ENCODE results near the gene MAD1L1. TPM values are rescaled to one million over a fixed set of nuclear protein-coding genes. Genes with fewer than 3 reads are reported as not detected.
"Not testable (repeated sequence)": the region's sequence is repeated elsewhere in the genome, so short reads cannot be mapped to it uniquely, and the experiment has no call there.

The MAD1L1 gene
- total RNA-seq, 1 donor from 2014 or later: 54.0 TPM

DNA sequence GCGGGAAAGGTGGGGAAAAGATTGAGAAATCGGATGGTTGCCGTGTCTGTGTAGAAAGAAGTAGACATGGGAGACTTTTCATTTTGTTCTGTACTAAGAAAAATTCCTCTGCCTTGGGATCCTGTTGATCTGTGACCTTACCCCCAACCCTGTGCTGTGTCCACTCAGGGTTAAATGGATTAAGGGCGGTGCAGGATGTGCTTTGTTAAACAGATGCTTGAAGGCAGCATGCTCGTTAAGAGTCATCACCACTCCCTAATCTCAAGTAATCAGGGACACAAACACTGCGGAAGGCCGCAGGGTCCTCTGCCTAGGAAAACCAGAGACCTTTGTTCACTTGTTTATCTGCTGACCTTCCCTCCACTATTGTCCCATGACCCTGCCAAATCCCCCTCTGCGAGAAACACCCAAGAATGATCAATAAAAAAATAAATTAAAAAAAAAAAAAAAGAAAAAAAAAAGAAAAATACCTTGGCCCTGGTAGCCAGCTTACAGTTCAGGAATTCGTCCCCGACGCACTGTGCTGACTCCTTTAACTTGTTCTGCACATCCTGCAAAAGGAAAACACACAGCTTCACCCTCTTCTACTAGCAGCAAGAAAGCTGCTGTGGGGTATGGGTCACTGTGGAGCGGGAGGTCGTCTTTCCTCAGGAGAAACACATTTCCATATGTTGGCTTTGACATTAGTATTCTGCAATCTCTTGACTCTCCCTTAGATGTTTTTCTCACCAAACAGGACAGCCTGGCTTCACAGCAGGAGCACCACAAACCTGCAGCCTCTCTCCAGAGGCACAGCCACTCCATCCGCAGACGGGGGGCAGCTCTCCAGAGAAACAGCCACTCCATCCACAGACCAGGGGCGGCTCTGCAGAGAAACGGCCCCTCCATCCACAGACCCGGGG lies 36.6 kb upstream of the MAD1L1 start:
- H3K4me3 Mint-ChIP-seq; H3K9me3 Mint-ChIP-seq; intact Hi-C loops (cut with micrococcal nuclease); H3K27ac Mint-ChIP-seq; DNase-seq; H3K36me3 Mint-ChIP-seq (ENCODE audit: low read depth); H3K27me3 Mint-ChIP-seq; H3K4me1 Mint-ChIP-seq: not testable (repeated sequence)

DNA sequence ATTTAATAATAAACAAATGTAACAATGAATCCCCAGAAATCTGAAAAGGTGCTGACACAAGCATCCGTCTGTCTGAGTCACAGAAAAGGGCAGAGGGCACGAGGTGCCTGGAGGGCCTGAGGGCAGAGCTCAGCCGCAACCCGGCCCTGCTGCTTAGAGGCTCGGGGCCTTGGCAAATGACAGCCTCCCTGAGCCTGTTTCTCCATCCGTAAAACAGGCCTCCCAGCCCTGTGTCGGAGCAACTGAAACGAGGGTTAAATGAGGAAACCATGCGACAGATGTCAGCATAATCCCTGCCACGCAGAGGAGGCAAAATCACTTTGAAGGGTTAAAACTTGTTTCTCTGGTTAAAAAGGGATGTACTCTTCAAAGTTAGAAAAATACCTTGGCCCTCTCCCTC lies 34.2 kb upstream of the MAD1L1 start:
- Mint-ChIP-seq H3K4me1 (peaks cover 2% of the 10 kb centered on the region), H3K27ac (no peak overlapping the region), H3K9me3 (no peaks in the 10 kb centered on the region), H3K4me3 (no peak overlapping the region), H3K36me3 (ENCODE audit: low read depth) (peaks cover 10% of the 10 kb centered on the region), H3K27me3 (no peaks in the 10 kb centered on the region)
- intact Hi-C loops (cut with micrococcal nuclease): no loop called here
- no peak for DNase-seq

DNA sequence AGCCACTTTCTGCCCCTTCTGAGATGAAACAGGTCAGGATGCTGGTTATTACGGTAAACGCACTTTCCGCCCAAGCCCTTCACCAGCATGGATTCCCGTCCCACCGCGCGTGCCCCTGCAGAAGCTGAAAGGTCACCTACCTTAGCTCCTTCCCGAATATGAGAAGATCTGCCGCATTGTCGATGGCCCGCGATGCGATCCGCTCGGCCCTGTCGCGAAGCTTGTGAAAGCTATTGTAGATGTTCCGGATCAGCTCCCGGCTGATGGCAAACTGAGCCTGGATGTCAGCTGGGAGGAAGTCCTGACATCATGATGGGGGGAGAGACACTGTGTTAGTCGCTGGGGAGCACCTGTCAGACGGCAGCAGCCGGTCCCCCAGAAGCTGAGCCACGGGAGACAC lies 31.4 kb upstream of the MAD1L1 start:
- intact Hi-C loops (cut with micrococcal nuclease): no loop called here
- peaks cover 8% of the 10 kb centered on the region for H3K4me1 Mint-ChIP-seq
- peaks cover 9% of the 10 kb centered on the region for H3K36me3 Mint-ChIP-seq (ENCODE audit: low read depth)
- H3K27ac Mint-ChIP-seq: no peak overlapping the region
- H3K27me3 Mint-ChIP-seq: no peaks in the 10 kb centered on the region
- H3K9me3 Mint-ChIP-seq: no peaks in the 10 kb centered on the region
- H3K4me3 Mint-ChIP-seq: no peak overlapping the region
- no peak for DNase-seq

DNA sequence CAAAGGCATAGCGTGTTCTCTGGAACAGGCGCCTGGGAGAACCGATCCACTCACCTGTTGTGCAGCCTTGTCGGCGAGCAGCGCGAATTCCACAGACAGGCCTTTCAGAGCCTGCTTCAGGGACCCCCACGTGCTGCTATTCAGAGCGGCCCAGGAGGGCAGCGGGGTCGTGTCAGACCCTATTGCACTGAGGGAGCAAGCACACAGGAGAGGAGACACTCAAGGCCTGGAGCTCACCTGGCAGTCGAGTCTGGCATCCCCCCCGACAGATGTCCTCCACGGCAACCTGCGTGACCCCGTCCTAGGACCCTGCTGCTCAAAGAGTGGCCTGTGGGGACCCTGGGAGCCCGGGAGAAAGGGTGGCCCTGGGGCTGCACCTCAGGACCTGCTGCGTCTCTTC lies 30.4 kb upstream of the MAD1L1 start:
- Mint-ChIP-seq H3K9me3 (no peaks in the 10 kb centered on the region), H3K4me3 (no peak overlapping the region), H3K4me1 (peaks cover 8% of the 10 kb centered on the region), H3K36me3 (ENCODE audit: low read depth) (peaks cover 9% of the 10 kb centered on the region), H3K27me3 (no peaks in the 10 kb centered on the region), H3K27ac (no peak overlapping the region)
- DNase-seq: no peak
- intact Hi-C loops (cut with micrococcal nuclease): no loop called here

DNA sequence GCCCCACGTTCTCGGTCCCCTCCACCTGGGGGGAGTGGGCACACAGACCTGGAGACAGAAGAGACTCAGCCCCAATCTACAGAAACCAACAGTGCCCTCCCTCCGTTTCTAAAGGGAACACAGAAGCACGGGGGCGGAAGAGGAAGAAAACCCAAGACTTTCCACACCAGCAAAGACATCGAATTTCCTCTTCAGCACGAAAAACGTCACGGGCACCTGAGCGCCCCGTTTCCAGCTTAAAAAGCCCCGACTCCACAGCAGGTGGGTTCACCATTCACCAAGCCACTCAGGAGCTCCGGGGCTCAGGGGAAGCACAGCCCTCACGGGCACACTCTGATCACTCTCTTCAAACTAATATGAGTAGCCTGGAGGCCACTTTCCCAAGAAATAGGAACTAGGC lies 28.9 kb upstream of the MAD1L1 start:
- Mint-ChIP-seq H3K4me3 (peak overlapping the region; percentile 55), H3K36me3 (ENCODE audit: low read depth) (peaks cover 9% of the 10 kb centered on the region), H3K4me1 (peaks cover 8% of the 10 kb centered on the region), H3K9me3 (no peaks in the 10 kb centered on the region), H3K27me3 (no peaks in the 10 kb centered on the region), H3K27ac (peak overlapping the region; percentile 85)
- DNase-seq: peak; percentile 69
- intact Hi-C loops (cut with micrococcal nuclease): no loop called here

DNA sequence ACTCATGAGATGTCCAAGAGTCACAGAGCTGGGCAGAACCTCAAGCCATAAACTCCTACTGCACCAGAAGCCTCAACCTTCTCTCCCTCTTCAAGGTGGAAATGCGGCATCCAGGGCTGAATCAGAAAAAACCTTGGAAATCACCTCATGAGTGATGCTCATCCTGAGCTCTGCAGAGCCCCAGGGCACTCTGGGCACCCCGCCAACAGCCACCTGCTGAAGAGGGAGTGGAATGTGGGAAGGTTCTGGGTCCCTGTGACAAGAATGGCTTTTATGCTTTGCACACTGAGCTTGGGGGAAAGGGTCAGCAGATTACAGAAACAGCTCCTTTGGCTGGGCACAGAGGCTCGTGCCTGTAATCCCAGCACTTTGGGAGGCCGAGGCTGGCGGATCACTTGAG lies 28.1 kb upstream of the MAD1L1 start:
- no peak overlapping the region for H3K27ac Mint-ChIP-seq
- peaks cover 9% of the 10 kb centered on the region for H3K36me3 Mint-ChIP-seq (ENCODE audit: low read depth)
- H3K4me1 Mint-ChIP-seq: peaks cover 8% of the 10 kb centered on the region
- H3K9me3 Mint-ChIP-seq: no peaks in the 10 kb centered on the region
- intact Hi-C loops (cut with micrococcal nuclease): no loop called here
- H3K4me3 Mint-ChIP-seq: no peak overlapping the region
- H3K27me3 Mint-ChIP-seq: no peaks in the 10 kb centered on the region
- DNase-seq: no peak

DNA sequence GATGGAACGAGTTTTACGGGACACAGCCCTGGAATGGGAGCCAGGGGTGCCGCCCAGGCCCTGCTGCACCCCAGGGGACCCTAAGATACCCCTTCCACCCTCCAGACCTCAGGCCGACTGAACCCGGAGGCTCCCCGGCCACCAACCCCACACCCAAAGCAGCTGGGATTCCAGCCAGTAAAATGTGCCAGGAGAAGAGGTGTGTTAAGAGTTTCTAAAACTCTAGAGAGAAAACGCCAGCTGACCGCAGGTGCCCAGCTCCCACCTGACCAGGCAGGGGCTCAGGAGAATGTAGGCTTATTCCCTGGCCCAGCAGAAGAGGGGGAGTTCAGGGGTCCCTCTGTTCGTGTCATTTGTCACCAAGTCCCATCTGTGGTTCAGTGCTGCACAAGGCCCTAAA lies 26.7 kb upstream of the MAD1L1 start:
- H3K27ac Mint-ChIP-seq: no peak overlapping the region
- peaks cover 13% of the 10 kb centered on the region for H3K36me3 Mint-ChIP-seq (ENCODE audit: low read depth)
- H3K4me3 Mint-ChIP-seq: no peak overlapping the region

DNA sequence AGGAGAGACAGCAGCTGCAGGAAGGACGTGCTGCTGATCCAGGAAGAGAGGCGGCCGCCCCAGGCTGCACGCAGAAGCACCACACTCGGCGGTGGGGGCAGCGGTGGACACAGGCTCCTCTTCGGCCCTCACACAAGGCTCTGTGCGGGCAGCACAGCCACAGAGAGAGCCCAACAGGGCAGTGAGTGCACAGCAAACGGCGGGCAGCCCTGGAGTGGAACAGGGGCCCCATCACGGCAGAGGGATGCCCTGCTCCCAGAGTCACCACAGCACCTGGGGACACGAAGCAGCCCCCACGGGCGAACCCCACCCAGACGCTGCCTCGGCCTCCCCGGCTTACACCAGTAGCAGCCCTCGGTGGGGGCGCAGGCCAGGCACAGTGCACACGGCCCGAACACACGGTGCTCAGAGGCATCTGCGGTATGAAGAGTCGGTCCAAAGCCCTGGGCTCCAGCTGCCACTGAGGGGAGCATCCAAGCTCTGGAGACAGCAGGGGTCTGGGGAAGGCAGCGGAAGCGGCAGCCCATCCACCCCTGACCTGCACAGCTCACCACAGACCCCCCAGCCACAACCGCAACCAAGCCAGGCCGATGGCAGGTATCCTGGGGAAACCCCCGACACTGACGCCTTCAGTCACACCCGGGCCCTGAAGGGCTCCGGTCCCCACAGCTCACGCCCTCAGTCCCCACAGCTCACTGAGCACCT lies 26.1 kb upstream of the MAD1L1 start:
- Mint-ChIP-seq H3K9me3 (no peaks in the 10 kb centered on the region), H3K4me3 (no peak overlapping the region), H3K36me3 (ENCODE audit: low read depth) (peaks cover 11% of the 10 kb centered on the region), H3K4me1 (peaks cover 12% of the 10 kb centered on the region), H3K27me3 (no peaks in the 10 kb centered on the region), H3K27ac (no peak overlapping the region)
- DNase-seq: no peak
- intact Hi-C loops (cut with micrococcal nuclease): no loop called here

More for the DNA sequence above, 26.7 kb upstream of the MAD1L1 start:
- peaks cover 12% of the 10 kb centered on the region for H3K4me1 Mint-ChIP-seq
- intact Hi-C loops (cut with micrococcal nuclease): no loop called here
- H3K27me3 Mint-ChIP-seq: no peaks in the 10 kb centered on the region
- H3K9me3 Mint-ChIP-seq: no peaks in the 10 kb centered on the region
- no peak for DNase-seq

DNA sequence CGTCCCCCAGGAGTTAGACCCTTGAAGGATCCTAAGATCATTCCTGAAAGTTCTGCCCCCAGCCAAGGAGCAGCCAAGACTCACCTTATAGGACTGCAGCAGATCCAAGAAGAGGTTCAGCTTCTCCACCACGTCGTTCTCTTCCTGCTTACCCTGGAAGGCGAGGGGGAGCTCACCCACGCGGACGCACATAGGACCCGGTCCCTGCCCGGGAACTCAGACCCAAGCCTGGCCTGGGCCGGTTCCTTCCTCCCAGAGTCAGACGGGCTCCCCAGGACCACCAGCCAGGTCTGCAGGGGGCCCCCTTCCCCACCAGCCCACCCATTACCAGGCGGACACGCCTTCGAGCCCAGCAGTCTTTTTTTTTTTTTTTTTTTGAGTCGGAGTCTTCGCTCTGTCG lies 24.9 kb upstream of the MAD1L1 start:
- intact Hi-C loops (cut with micrococcal nuclease): no loop called here
- H3K36me3 Mint-ChIP-seq (ENCODE audit: low read depth): peaks cover 7% of the 10 kb centered on the region
- no peak overlapping the region for H3K27ac Mint-ChIP-seq

DNA sequence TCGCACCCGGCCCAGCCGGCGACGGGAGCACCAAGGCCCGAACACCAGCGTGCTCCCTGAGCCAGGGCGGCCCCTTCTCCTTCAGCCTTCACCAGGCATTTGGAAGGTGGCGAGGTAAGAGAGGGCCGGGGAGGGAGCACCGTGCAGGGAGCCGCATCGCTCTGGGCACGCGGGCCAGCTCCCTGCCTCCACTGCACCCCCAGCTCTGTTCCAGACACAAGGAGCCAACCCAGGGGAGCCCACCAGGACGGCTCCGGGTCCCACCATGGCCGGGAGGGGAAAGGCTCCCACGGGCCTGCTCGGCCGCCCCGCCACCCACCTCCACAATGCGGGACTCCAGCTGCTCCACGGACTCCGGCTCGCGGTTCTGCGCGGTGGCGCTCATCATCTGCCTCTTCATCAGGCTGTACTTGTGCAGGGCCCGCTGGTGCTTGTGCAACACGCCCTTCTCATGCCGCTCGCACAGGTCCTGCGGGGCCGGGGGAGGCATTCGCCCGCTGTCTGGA lies 24.4 kb upstream of the MAD1L1 start:
- Mint-ChIP-seq H3K27ac (no peak overlapping the region), H3K4me1 (peaks cover 11% of the 10 kb centered on the region), H3K27me3 (no peaks in the 10 kb centered on the region), H3K4me3 (no peak overlapping the region), H3K36me3 (ENCODE audit: low read depth) (peaks cover 7% of the 10 kb centered on the region), H3K9me3 (no peaks in the 10 kb centered on the region)
- no peak for DNase-seq
- intact Hi-C loops (cut with micrococcal nuclease): no loop called here

More for the DNA sequence above, 24.9 kb upstream of the MAD1L1 start:
- Mint-ChIP-seq H3K27me3 (no peaks in the 10 kb centered on the region), H3K4me1 (peaks cover 12% of the 10 kb centered on the region), H3K4me3 (no peak overlapping the region), H3K9me3 (no peaks in the 10 kb centered on the region)
- no peak for DNase-seq

DNA sequence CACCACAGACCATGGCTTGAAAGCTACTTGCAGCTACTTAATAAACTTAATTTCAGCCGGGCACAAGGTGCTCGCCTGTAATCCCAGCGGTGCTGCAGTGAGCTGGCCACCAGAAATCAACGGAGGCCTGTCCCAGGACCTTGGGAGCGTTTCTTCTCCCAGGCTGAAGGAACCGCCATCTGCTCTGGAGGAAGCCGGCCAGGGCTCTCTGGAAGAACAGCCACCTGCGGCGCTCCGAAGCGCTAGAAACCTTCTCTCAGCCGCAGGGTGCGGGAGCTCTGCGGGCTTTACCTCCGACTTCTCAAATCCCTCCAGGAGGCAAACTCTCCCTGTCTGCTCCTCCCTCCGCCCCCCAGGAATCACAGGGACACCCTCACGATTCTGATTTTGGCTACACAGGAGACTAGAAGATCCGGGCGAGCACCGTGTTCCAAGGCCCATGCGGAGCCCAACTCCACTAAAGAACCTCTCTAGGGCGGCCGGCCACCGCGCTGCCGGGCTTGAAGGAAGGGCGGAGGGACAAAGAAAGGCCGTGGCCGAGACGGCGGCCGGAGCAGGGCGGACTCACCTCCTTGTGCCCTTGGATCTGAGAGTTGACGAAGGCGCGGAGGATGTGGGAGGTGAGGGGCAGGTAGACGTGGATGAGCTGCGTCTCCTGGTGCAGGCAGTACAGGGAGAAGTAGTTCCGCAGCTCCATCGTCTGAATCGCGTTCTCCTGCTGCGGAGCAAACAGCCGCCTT lies 23.7 kb upstream of the MAD1L1 start:
- Mint-ChIP-seq H3K27ac (no peak overlapping the region), H3K9me3 (no peaks in the 10 kb centered on the region), H3K4me1 (peaks cover 5% of the 10 kb centered on the region), H3K27me3 (no peaks in the 10 kb centered on the region), H3K36me3 (ENCODE audit: low read depth) (peaks cover 6% of the 10 kb centered on the region), H3K4me3 (no peak overlapping the region)
- DNase-seq: no peak
- intact Hi-C loops (cut with micrococcal nuclease): no loop called here

DNA sequence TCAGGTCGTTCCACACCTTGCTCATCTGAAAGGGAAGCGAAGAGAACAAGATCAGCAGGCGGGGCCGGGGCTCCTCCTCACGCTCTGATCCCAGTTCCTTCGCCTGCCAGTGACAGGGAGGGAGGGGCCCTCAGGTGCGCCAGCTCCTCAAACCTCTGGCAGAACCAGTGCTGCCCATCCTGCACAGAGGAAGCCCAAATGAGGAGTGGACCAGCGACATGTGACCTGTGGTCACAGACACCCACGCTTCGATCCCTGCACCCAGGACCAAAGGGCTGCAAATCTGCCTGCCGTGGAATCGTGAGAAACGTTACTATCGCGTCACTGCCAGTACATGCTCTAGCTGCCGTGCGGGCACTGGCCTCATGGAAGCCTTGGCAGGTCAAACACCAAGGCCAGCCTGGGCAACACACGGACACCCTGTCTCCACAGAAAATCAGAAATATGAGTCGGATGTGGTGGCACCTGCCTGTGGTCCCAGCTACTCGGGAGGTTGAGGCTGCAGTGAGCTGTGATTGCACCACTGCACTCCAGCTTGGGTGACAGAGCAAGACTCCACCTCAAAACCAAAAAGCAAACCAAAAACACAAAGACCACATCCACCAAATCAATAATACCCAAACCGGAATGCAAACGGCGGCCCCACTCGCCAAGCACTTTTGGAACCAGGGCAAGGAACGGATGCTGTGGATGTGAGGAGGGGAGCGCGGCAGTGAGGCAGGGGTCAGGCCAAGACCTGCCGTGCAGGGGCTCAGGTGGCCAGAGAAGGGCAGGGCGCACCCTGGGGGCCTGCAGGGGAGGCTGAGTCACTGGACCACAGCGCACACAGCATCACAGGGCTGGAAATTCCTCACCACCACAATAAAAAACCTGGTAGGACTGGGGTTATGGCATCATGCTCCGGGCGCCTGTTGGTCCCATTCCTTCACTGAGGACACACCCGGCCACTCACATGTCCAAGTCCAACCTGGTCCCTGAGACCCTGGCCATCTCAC lies 22.7 kb upstream of the MAD1L1 start:
- H3K4me1 Mint-ChIP-seq: peaks cover 4% of the 10 kb centered on the region
- H3K27ac Mint-ChIP-seq: peak overlapping the region; percentile 34
- peaks cover 11% of the 10 kb centered on the region for H3K36me3 Mint-ChIP-seq (ENCODE audit: low read depth)
- no peak for DNase-seq
- H3K4me3 Mint-ChIP-seq: no peak overlapping the region
- no peaks in the 10 kb centered on the region for H3K27me3 Mint-ChIP-seq
- no peaks in the 10 kb centered on the region for H3K9me3 Mint-ChIP-seq
- intact Hi-C loops (cut with micrococcal nuclease): no loop called here
